Measurements from ENCODE around the gene CTNNBL1. TPM values are rescaled to one million over a fixed set of nuclear protein-coding genes. Genes with fewer than 3 reads are reported as not detected.
"Not testable (repeated sequence)": the region's sequence is repeated elsewhere in the genome, so short reads cannot be mapped to it uniquely, and the experiment has no call there.

The CTNNBL1 gene
- total RNA-seq, 1 experiment from 2014 or later: 44.7 TPM

DNA sequence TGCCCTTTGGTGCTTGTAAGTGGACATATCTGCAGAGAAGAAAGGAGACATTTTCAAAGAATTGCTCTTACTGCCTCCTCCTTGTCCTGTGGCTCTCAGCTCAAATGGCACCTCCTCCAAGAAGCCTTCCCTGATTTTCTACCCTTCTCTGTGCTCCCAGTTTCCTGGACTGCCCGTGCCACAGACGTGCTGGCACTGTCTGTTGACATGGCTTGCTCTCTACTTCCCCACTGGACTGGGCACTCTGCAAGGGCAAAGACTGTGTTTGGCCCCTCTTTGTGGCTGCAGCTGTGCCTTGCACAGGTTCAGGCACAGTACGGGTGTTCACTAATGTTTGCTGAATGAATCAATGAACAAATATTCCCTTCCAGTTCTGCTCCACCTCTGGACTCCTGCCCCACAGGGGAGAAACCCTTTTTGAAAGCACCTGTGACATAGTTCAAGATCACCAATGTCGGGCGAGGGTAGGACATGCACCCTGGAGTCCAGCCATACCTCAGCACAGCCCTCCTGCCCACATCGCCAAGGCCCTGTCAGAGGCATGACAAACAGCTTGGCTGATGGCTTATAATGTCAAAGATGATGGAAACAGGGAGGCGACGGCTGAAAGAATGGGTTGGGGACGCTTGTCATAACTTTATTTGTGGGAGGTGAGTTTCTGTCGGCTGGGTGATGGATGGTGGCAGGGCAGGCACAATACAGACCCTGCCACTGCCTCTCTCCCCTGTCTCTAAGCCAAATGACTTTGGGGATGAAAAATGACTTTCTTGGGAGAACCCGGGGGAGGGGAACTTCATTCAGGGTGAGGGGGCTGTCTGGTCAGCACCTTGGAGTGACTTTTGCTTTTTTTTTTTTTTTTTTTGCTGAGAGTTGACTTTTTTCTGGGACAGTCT, 15.6 kb upstream of the CTNNBL1 start:
- DNase-seq (ENCODE audit: low read depth): no peak

DNA sequence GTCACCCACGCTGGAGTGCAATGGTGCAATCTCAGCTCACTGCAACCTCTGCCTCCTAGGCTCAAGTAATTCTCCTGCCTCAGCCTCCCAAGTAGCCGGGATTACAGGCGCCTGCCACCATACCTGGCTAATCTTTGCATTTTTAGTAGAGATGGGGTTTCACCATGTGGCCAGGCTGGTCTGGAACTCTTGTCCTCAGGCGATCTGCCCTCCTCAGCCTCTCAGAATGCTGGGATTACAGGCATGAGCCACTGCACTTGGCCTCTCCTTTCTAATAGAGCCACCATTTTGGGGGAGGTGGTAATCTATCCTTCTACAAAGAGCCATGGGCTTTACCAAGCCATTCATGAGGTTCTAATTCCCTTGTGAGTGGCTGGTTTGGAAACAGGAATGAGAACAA, 14.1 kb upstream of the CTNNBL1 start:
- DNase-seq (ENCODE audit: low read depth): not testable (repeated sequence)

DNA sequence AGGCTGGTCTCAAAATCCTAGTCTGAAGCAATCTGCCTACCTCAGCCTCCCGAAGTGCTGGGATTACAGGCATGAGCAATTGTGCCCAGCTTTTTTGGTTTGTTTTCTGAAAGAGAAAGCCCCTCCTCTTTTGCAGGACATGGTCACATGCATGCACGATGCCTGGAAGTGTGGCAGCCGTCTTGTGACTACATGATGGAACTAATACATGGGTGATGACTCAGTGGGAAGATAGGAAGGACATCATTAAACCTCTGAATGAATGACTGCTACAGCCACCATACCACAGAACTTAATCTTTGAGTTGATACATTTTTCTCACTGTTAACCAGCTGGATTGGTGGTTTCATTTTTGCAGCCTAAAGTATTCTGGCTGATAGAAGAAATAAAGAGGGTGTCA, 13.4 kb upstream of the CTNNBL1 start:
- peak; percentile 53 for DNase-seq (ENCODE audit: low read depth)

DNA sequence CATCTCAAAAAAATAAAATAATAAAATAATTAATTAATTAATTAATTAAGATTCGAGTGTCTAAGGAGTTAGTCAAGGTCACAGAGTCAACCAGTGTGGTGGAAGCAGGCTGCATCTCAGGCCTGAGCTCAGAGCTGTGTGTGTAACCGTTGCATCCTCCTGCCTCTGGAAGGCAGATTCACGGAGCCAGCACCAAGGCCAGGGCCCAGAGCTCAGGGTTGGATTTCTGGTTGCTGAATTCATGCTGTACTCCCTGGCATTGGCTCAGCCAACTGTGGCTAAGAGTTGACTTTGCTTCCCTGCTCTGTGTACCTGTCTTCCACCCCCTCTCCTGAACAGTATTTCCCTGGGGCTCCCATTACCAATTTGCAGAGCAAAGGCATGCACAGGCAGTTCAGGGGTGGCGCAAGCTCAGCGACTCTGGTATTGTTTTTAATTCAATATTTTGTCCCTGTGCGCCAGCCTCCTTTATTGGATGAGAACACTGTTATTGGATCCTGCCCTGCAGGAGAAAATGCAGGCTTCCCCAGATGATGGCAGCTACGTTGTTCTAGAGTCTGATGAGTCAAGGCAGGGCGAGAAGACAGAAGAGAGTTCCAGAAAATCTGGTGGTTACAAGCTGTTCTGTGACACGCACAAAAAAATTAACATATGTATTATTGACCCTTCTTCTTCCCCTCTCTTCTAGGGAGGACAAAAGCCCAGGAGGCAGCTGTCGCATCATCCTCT, 12.3 kb upstream of the CTNNBL1 start:
- DNase-seq (ENCODE audit: low read depth): no peak

DNA sequence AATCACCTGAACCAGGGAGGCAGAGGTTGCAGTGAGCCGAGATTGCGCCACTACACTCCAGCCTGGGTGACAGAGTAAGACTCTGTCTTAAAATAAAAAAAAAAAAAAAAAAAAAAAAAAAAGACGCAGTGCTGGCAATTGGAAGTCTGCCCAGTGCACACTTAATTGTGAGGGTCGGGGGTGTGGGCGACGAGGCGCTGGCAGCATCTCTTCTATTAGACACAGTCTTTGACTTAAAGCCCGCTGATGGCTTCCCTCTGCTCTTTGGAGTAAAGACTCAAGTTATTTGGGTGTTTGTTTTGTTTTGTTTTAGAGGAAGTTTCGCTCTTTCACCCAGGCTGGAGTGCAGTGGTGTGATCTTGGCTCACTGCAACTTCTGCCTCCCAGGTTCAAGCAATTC, 10.7 kb upstream of the CTNNBL1 start:
- DNase-seq (ENCODE audit: low read depth): not testable (repeated sequence)

DNA sequence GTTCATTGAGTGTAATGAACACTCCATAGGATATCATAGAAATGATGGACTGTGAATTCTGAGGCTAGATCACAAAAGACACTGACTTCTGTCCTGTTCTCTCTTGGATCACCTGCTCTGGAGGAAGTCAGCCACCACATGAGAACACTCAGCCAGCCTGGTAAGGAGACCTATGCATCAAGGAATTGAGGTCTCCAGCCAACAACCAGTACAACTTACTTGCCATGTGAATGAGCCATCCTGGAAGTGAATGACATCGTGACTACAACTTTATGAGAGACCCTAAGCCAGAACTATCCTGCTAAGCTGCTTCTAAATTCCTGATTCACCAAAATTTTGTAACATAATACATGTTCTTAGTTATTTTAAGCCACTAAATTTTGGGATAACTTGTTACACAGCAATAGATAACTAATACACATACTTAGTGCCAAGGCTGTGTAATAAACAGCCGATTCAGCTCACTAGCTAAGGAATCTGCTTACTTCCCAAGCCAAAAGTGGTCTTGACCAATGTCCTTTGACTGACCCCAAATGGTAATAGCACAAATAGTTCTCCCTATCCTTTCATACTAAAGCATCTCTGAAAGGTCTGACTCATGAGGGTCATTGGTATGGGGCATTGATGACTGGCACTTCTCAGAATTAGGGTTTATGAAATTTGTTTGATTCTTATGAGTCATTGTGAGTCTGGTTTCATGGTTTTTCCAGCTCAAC, 6.9 kb upstream of the CTNNBL1 start:
- no peak for DNase-seq (ENCODE audit: low read depth)

DNA sequence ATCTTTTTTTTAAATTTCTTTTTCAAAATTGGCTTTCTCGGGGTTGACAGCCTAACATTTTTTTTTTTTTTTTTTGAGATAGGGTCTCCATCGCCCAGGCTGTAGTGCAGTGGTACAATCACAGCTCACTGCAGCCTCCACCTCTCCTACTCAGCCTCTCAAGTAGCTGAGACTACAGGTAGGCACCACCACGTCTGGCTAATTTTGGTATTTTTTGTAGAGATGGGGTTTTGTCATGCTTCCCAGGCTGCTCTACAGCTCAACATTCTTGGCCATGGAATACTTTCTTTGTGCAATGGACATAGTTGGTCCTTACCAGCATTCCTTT, 6.4 kb upstream of the CTNNBL1 start:
- no peak for DNase-seq (ENCODE audit: low read depth)

DNA sequence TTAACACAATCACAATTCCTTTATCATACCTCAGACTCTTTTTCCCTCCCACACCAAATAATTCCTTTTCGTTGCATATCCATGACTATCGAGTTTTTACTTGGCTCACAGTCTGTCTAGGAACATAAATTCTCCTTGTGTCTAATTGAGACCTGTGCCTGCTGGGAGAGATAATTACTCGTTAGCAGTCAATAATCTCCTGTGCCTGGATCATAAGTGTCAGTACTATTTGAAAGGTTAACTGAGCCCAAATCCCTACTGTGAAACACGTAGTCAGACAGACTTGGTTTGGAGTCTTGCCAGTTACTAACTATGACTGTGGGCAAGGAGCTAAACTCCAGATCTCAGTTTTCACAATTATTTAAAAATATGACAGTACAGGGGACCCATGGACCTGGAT, 5.7 kb upstream of the CTNNBL1 start:
- DNase-seq (ENCODE audit: low read depth): no peak

DNA sequence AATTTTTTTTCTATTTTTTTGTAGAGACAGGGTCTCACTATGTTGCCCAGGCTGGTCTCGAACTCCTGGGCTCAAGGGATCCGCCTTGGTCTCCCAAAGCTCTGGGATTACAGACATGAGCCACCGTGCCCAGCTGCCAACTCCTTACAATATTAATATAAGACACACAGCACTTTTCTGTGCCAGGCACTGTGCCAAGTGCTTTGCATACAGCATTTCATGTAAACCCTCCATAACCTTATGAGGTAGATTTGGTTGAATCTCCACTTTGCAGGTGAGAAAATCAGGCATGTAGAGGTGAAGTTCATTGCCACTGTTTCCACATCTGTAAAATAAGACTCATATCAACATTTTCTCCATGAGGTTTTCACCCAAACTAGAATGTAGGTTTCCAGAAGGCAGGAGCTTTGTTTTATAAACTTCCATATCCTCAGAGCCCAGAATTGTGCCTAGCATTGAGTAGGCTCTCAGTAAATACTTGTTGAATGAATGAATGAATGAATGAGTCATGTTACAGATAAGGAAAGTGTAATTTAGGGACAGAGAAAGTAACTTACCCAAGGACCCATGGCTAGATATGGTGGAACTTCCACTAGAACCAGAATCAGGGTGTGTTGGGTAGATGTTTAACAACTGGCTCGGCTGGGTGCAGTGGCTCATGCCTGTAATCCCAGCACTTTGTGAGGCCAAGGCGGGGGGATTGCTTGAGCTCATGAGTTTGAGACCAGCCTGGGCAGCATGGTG, 3.0 kb upstream of the CTNNBL1 start:
- DNase-seq (ENCODE audit: low read depth): no peak

DNA sequence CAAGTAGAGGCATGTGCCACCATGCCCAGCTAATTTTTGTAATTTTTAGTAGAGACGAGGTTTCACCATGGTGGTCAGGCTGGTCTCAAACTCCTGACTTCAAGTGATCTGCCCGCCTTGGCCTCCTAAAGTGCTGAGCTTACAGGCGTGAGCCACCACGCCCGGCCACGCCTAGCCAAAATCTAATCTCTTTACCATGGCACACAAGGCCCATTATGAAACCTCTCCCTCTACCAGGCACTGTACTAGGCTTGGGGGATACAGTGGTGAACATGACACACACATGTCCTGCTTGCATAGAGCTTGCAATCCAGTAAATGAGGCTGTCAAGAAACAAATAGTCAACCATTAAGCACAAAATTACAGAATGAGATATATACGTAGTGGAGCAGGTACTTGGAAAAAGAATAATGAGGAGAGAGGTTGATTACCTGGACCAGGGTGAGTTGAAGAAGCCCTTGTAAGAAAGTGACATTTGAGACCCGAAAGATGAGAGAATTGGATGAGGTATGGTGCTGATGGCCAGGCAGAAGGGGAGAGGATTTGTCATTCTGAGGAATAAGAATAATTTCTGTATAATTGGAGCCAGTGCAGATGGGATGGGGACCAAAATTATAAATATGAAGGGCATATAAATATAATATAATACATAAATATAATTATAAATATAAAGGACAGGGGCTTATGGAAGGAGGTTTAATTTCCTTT, 1.2 kb upstream of the CTNNBL1 start:
- no peak for DNase-seq (ENCODE audit: low read depth)

DNA sequence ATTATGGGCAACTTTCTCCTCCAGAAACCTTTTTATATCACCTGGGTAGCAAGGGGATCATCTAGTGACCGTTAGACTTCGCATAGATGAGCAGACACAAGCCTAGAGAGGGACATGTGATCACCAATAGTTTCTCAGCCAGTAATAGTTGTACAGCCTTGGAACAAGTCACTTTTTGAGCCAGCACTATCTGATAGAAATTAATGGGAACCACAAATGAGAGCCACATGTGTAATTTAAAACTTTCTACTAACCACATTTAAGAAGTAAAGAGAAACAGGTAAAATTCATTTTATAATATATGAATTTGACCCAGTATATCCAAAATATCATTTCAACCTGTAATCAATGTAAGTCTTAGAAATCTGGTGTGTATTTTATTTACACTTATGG, 592 bp upstream of the CTNNBL1 start:
- DNase-seq (ENCODE audit: low read depth): no peak

DNA sequence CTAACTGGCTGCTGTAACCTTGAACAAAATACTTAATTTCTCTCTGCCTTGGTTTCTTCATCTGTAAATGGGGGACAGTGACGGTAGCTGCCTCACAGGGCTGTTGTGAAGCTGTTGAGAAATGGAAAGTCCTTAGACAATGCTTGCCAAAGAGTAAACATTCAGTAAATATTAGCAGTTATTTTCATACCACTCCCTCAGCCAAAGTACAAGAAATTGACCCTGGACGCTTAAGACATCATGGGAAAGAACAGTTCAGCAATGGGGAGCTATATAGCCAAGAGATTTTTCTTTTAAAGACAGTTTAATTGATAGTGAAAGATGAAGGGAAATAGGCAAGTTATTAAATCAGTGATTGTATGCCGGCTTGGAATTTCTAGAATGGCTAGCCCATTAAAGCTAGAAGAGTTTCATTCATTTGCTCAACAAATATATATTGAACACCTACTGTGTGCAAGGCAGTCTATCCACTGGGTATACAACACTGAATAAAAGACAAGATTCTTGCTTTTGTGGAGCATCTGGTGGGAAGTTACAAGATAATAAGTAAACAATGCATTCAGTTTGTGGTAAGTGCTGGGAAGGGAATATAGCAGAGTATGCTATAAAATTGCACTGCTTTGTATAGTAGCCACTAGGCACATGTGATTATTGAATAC, 2.0 kb downstream of the CTNNBL1 start:
- no peak for DNase-seq (ENCODE audit: low read depth)

DNA sequence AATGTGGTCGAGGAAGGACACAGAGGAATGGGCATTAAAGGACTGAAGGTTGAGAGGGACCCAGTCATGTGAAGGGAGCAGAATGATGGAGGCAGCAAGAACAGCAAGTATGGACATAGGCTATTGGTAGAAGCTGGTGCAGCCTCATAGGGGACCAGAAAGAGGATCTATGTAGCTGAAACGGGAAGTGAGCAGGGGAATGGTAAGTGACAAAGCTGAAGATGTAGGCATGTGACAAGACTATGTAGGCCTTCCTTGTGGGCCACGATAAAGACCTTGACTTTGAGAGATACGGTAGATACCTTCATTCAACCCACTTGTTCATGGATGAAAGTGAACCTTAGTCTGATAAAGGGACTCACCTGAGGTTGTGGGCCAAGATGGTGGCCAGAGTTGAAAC, 3.5 kb downstream of the CTNNBL1 start:
- no peak for DNase-seq (ENCODE audit: low read depth)

DNA sequence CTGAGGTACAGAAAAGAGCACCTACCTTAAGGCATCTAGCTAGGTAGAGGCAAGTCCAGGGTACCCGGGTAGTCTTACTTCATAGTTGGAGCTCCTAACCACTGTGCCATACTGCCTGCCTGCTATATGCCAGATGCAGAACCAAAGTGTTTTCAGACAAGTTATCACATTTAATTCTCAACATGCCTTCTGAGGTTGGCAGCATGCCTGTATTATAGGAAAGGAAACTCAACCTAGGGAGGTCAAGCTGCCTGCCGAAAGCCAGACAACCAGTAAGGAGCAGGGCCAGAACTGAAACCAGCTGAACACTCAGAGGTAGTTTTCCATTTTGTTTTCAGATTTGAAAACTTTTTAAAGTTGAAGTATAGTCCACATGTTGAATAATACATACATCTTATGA, 5.4 kb downstream of the CTNNBL1 start:
- DNase-seq (ENCODE audit: low read depth): no peak

DNA sequence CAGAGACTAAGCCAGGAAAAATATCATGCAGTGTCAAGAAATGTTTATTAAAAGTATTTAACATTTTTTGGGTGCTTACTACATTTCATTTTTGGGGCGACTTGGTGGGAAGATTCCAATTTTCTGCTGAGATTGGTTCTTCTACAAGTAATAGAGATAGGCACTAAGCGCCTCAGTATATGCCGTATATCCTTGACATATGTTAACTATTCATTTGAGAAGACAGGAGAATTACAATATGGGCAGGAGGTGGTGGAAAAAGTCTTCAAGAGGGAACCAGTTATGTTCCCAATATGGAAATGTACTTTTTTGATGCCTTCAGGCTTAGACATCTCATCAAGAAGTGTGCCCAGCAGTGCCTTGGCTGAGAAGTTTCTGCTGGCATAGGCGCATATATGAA, 6.5 kb downstream of the CTNNBL1 start:
- no peak for DNase-seq (ENCODE audit: low read depth)

DNA sequence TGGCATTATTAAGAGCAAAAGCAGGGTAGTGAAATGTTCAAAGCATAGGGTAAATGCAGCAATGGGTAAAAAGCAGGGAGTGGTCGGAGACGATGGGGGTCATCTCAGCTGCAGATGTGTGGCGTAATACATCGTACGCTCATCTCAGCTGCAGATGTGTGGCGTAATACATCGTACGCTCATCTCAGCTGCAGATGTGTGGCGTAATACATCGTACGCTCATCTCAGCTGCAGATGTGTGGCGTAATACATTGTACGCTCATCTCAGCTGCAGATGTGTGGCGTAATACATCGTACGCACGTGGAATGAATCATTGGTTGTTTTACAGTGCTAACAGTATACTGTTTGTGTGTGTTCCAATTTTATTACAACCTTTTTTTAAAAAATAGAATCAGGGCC, 7.8 kb downstream of the CTNNBL1 start:
- not testable (repeated sequence) for DNase-seq (ENCODE audit: low read depth)

DNA sequence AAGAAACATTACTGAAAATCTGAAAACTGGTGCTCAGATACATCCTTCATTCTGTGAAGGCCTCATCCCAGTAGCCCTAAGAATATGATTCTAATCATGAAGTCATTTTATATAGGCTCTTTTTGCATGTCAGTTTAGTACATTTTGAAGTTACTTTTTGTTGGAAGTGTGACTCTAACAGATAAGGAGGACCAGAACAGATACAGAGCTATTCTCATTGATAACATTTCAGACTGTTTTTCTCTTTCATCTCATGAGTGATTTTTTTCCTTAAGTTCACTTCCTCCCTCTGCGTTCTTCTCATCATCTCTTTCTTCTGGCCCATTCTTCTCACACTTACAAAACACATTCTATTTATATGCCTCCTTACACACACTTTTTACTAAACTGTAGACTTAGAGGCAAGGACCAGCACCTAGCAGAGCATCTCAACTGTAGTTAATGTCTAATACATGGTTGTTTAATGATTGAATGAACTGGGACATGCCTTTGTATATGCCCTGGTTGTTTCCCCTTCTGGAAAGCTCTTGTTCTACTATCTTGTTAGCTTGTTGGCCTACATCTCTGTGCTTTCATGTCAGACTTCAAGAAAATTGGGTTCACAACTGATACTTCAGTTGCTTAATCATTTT, 8.7 kb downstream of the CTNNBL1 start:
- DNase-seq (ENCODE audit: low read depth): no peak

DNA sequence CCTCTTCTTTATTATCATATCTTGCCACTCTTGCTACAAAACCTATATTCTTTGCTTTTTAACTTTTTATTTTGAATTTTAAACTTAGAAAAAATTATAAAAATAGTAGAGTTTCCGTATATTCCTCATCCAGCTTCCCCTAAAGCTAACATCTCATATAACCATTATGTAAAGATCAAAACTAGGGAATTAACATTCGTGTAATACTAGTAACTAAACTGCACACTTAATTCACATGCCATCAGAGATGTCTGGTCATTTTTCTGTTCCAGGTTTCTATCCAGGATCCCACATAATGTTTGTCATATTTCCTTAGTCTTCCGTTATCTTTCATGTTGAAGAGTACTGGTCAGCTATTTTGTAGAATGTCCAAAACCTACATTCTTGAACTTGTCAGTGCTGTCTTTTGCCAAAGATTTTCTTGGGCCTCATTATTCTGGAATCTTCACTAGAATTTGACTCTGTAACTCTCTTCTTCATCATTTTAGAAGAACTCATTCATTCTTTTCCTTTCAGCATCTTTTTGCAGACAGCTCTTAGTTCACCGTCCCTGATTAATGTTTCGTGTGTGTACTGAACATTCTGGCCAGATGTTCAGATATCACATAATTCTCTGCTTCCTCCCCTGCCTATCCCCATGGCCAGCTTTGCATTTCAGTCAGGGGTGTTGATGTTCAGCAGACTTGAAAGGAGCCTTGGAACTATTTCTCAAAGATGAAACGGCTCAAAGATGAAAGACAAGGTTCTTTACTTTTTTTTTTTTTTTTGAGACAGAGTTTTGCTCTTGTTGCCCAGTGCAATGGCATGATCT, 9.4 kb downstream of the CTNNBL1 start:
- no peak for DNase-seq (ENCODE audit: low read depth)

DNA sequence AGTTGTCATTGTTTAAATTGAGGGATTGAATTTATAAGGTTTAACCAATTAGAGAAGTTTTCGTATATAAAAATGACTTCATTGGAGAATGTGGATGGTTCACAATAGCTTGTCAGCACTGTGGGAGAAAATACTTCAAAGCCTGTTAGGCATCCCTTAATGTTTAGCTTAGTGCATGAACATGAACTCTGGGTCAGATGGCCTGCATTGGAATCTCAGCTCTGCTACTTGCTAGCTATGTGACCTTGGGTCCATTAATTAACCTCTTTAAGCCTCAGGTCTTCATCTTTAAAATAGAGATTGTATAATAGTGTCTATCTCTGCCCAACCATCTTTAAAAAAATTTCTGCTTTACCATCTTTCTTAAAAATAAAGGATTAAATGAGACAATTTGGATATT, 11.1 kb downstream of the CTNNBL1 start:
- DNase-seq (ENCODE audit: low read depth): no peak

Measured in Daoy (cell line).